ENCODE results near the gene PALD1.
"Not testable (repeated sequence)": the region's sequence is repeated elsewhere in the genome, so short reads cannot be mapped to it uniquely, and the experiment has no call there.

The PALD1 gene

DNA sequence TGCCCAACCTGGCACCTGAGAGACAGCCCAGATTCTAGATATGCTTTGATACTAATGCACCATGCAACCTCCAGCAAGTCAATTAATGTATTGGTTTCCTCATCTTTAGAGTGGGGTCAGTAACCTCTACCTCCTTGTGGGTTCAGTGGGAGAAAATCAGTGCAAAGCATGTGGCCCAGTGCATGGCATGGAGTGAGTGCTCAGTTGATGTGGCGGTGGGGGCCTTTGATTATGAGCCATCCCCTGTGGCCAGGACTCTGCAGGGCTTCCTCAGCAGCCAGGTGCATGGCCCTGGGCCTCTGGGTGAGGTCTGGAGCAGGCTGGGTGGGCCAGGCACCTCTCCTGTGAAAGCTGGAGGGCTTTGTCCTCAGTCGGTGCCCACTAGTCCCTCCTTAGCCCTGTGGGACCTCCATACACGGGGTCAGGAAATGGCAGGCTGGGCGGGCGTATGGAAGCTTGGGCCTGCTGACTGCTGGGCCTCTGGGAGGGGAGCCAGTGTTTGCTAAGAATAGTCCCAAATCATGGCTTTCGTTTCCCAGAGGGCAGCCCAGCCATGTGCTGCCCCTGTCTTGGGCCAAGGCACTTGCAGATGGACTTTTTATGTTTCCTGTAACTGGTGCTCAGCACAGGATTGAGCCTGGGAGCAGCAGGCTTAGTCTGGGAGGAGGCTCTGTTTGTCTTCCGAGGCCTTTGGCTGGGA, 3.4 kb downstream of the PALD1 start:
- no peak for DNase-seq (ENCODE audit: low read depth, low spot score)

DNA sequence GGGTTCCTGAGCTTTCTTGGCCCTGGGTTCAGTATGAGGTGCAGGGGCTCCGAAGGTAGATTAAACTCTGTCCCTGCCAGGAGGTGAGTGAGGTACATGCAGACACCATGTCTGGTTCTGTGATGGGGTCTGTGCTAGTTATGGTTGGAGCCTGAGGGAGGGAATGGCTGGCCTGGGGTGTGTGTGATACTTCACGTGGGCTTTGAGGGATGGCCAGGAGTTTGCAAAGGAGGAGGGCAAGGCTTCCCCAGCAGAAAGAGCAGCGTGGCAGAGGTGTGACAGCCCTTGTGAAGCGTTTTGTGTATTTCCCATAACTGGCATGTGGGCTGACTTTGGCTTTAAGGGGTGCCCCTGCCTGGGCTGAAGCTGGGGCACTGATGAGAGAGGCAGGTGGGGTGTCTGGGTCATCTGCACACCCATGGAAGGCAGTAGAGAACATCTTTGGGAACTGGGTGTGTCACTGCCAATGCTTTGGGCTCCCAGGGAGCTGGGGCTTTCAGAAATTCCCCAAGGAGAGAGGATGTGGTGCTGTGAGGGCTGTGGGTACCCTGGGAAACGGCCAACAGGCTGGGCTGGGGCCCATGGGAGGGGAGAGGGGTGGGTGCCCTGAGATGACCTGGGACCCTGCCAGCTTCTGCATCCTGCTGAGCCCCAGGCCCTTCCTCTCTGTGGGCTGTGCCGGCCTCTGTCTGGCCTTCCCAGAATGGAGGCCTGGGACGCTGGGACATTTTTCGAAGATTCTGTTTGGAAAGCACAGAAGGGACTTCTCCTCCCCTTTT, 4.6 kb downstream of the PALD1 start:
- no peak for DNase-seq (ENCODE audit: low read depth, low spot score)

DNA sequence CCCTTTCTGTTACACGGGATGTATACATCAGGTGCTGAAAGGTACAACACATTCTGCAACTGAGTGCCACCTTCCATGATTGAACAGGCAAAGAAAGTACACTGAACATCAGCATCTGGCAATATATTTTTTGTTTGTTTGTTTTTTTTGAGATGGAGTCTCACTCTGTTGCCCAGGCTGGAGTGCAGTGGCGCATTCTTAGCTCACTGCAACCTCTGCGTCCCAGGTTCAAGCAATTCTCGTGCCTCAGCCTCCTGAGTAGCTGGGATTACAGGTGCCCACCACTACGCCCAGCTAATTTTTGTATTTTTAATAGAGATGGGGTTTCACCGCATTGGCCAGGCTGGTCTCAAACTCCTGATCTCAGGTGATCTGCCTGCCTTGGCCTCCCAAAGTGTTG, 5.3 kb downstream of the PALD1 start:
- not testable (repeated sequence) for DNase-seq (ENCODE audit: low read depth, low spot score)

DNA sequence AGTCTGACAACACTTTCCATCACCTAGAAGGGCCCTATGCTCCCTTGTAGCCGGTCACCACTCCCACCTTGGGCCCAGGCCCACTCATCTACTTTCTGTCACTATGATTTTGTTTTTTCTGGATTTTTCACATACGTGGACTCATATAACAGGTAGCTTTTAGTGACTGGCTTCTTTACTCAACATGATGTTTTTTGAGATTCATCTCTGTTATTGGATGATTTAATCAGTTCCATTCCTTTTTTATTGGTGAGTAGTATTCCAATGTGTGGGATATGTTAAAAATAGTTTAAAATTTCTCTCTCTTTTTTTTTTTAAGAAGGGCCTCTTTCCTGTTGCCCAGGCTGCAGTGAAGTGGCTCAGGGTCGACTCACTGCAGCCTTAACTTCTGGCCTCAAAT, 9.3 kb downstream of the PALD1 start:
- no peak for DNase-seq (ENCODE audit: low read depth, low spot score)

DNA sequence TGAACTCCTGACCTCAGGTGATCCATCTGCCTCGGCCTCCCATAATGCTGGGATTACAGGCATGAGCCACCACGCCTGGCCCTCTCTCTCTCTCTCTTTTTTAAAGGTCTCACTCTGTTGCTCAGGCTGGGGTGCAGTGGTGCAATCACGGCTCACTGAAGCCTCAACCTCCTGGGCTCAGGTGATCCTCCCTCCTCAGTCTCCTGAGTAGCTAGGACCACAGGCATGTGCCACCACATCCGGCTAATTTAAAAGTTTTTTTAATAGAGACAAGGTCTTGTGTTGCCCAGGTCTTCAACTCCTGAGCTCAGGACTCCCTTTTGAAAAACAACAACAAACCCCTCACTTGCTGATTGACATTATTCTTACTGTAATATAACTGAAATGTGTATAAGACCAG, 11.6 kb downstream of the PALD1 start:
- DNase-seq (ENCODE audit: low read depth, low spot score), result no peak

DNA sequence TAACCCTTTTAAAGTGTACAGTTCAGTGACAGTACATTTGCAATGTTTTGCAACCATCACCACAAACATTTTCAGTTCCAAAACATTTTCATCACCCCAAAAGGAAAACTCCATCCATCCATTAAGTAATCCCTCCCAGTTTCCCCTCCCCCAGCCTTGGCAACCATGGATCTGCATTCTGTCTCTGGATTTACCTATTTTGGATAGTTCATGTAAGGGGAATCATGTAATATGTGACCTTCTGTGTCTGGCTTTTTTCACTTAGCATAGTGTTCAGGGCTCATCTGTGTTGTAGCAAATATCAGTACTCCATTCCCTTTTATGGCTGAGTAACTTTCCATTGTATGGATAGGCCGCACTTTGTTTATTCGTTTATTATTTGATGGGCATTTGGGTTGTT, 13.0 kb downstream of the PALD1 start:
- no peak for DNase-seq (ENCODE audit: low read depth, low spot score)

DNA sequence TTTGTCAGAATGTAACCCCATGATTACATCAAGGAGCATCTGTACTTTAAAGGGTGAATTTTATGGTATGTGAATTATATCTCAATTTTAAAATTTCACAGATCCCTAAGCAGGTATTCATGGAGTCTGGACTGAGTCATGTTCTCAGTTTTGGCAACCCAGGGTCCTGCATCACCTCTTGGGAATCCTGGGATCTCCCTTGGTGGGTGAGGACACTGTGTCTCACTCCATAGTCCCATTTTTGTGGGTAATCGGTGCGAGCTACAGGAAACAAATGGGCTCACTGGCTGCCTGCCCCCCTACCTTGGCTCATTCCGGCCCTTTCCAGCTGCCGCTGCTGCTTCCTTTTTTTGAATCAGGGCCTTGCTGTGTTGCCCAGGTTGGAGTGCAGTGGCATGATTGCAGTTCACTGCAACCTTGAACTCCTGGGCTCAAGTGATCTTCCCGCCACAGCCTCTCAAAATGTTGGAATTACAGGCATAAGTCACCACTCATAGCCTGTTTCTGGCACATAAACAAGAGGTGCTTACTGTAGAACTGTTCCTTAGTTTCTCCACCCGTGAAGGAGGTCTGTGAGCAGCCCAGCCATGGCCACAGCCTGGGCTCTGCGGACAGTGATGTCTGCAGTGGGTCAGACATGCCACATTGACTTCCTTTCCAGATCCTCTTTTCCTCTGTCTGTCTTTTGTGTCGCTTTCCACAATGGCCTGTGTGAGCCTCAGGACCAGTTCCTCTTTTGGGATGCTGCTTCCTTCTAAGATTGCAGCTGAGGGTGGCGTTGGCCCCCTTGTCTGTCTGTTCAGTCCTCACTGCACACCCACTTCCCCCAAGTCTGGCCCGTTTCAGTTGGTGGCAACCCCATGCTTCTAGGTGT, 14.5 kb downstream of the PALD1 start:
- no peak for DNase-seq (ENCODE audit: low read depth, low spot score)

DNA sequence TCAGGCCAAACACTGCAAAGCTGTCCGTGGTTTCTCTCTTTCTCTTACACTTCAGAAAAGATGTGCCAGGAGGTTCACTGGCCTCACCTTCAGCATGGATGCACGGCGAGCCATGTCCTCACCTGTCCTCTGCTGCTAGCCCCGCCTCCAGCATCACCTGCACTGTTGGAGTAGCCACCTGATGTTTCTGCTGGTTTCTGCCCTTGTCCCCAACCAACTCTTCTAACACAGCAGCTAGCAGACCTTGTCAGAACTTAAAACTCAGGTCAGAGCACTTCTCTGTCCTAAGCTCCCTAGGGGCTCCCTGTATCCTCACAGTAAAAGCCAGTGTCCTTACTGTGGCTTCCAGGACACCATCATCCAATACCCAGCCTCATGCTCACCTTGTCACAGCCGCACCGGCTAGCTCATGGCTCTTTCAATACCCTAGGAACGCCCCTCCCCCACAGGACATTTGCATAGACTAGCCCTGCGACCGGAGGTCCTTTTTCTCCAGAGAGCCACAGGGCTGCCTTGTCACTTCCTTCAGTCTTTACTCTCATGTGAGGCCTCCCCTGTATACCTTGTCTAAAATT, 15.2 kb downstream of the PALD1 start:
- no peak for DNase-seq (ENCODE audit: low read depth, low spot score)

DNA sequence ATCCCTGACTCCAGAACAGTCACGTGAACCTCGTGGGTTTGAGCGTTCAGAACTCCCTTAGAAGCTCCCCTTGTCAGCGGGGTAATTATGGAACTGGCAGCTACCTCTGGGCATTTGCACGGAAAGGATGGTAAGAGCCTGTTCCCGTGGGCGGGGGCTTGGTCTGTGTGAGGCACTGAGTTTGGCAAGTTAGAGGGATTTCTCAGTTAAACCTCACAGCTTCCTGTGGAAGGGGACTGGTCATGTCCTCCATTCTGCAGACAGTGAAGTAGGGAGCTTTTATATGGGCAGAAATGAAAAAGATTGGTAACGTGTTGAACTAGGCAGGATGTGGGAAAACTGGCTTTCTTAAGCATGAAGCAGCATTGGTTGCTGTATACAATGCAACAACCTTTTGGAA, 16.0 kb downstream of the PALD1 start:
- no peak for DNase-seq (ENCODE audit: low read depth, low spot score)

DNA sequence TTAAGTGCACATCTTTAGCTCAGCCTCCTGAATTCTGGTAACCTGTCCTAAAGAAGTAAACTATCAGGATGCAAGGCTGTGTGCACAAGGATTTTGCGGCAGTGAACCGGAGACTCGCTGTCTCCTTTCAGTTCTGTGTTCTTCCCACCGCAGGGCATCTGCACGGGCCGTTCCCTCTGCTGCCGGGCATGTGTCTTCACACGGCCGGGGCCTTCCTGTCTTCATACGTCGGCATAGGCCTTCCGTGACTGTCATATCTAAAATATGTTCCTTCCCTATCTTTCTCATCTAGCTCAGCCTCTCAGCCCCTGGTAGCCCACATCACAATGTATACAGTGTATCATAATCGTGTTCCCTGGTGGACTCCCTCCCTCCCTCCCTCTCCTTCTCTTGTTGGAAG, 16.4 kb downstream of the PALD1 start:
- no peak for DNase-seq (ENCODE audit: low read depth, low spot score)

DNA sequence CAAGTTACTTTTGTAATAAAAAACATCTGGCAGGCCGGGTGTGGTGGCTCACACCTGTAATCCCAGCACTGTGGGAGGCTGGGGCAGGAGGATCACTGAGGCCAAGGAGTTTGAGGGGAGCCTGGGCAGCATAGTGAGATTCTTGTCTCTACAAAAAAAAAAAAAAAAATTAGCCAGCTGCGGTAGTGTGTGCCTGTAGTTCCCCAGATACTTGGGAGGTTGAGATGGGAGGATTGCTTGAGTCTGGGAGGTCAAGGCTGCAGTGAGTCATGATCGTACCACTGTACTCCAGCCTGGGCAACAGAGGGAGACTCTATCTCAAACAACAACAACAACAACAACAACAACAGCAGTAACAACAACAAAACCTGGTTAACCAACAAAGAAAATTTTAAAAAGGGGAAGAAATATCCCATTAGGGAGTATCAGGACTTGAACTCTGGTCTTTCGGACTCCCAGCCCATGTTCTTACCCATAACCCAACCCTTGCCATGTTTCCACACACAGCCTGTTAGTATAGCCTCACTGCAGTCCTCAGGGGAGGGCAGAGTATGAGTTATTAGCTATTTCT, 17.2 kb downstream of the PALD1 start:
- no peak for DNase-seq (ENCODE audit: low read depth, low spot score)

DNA sequence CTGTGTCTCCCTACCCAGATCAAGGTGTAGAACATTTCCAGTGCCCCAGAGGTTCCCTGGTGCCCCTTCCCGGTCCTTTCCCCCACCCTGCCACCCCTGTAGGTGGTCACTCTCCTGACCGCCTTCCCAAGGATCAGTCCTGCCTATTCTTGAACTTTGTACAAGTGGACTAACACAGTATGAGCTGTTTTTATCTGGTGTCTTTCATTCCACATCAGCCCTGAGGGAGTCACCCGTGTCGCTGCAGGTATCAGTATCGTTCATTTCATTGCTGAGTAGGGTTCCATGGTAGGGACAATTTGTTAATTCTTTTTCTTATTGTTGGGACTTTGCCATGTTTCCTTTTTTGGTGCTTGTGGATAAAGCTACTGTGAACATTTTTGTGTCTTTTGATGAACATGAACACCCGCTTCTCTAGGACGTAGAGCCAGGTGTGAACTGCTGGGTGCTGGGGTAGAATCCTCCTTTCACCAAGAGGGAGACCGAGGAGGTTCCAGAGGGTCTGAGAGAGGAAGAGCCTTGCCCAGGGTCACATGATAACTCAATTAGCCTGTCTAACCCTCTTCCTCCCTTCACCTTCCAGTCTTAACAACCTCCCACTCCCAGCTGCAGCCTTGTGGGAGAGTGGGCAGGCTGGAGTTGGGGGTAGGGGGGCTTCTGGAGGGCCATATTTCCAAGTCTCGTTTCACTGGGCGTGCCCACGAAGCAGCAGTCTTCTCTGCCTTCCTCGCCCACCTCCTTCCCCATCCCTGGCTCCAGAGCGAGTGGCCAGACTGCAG, 18.0 kb downstream of the PALD1 start:
- DNase-seq (ENCODE audit: low read depth, low spot score), result no peak

DNA sequence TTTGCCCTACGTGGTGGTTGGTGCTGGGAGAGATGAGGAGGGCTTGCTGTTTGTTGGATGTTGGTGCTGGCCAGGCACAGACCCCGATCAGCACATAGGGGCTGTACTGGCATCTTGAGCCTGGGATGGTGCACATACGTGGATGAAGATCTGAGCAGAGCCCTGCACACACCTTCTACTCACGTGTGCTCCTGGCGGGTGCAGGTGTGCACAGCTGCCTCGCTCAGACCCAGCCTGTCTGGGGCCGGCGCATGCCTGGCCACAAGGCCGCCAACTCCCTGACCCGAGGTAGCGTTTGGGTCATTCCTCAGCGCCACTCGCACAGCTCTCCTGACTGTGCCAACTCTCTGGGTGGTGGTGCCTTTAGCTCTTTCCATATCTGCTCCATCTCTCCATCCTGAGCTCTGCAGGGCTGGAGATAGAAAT, 18.6 kb downstream of the PALD1 start:
- DNase-seq (ENCODE audit: low read depth, low spot score), result no peak

DNA sequence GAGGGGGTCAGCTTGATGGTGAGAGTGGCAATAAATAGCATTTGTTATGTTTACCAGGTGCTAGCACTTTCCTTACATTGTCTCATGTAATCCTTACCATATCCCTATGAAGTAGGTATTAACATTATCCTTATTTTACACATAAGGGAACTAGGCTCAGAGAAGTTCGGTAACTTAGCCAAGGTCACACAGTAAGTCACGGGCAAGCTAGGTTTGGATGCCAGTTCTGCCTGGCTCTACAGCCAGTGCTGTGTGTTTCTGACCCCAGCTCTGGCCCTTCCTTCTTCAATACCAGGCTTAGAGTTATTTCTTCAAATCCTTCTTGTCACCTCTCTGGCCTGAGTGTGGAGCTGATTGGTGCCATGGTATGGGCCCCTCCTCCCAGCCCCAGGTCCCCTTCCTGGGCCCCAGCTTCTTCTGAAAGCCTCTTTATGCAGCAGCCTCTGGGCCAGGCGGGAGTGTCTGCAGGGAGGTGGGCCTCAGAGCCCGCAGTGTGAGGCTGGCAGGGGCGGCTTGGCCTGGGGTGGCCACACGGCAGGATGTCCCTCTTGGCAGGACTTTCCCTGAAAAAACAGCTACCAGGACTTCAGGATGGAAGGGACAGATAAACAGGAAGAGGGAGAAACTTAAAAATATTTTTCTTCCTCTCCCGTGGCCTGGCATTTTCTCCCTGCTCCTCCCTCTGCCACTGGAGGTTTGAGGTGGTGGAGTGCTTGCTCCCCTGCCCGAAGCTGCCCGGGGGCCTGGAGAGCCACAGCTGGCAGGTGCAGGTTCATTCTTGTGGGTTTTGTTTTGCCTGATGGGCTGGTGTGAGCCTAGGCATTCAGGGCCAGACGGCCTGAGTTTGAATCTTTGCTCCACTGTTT, 20.6 kb downstream of the PALD1 start:
- DNase-seq (ENCODE audit: low read depth, low spot score), result no peak

DNA sequence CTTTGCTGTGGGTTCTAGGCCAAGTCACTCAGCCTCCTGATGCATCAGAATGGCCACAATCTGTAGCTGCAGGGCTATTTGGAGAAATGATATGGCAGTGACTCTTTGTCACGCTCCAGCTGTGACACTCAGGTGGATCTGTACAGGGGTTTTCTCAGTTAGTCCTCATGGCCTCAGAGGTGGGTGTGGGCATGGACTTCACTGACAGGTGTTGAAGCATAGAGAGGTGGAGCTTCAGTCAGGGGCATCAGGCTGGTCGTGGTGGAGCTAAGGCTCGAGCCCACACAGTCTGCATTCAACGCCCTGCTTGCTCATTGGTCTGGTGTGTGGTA, 21.2 kb downstream of the PALD1 start:
- DNase-seq (ENCODE audit: low read depth, low spot score), result no peak

DNA sequence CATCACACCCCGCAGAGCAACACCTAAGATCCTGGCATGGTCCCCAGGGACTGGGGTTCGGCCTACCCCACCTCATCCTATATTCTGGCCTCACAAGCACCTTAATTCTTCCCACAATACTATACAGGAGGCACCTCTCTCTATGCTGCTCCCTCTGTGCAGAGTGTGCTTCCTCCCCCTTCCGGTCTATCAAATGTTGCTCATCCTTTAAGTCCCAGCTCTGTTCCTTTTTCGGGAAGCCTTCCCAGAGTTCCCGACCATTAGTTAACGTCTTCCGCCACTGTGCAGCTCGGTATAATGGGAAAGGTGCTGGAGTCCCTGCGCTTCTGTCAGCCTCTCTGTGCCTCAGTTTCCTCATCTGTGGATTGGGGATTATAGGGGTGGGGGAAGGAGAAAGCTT, 21.8 kb downstream of the PALD1 start:
- DNase-seq (ENCODE audit: low read depth, low spot score), result no peak

DNA sequence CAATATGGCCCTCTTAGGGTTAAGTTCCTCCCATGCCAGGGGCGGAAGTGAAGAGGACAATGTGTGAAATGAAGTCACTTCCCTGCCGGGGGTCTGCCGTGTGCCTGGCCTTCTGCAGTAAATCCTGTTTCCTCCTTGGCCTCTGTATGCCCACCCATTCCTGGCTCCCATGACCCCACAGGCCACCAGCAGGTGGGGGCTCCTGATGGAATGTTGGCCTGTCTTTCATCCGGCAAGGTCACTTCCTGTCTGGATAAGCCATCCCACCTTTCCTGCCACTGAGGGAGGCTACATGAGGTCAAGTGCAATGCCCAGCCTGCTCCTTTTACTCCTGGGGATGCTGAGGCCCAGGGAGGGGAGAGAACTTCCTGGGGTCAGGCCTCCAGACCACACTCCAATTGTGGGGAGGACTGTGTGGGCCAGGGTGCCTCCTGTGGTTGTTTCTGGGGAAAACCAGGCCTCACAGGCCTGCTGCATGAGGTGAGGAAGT, 22.3 kb downstream of the PALD1 start:
- DNase-seq (ENCODE audit: low read depth, low spot score), result no peak

DNA sequence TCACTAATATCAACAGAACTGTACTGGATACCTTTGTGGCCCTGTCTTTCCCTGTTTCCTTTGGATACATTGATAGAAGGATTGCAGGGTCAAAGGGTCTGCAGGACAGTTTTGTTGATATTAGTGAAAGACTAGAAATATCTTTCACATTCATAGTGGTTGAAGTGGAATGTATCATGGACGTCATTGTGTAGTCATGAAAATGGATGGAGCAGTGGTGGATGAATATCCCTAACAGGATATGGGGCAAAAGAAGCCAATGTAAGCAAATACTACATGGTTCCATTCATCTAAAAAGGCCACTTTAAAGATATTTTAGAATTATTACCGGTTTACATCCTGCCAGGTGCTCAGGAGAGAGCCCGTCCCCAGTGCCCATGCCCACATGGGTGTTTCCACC, 23.8 kb downstream of the PALD1 start:
- DNase-seq (ENCODE audit: low read depth, low spot score), result no peak

DNA sequence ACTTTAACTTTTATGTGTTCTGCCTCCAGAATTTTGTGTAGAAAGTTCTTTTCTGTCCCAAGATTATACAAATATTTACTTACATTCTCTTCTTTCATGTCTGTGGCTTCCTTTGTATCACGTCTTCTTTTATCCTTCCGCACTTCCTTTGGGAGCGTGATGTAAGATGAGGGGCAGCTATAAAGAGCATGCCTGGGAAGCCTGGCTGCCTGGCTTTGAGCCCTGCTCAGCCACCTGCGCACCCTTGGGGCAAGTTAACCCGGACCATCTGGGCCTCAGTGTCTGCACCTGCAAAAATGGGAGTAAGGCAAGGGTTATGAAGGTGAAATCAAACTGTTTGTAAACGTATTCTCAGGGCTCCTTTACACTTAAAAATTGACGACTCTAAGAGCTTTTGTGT, 25.2 kb downstream of the PALD1 start:
- no peak for DNase-seq (ENCODE audit: low read depth, low spot score)

Measured in activated CD4-positive, CD25-positive, alpha-beta regulatory T cell treated with anti-CD3 and anti-CD28 coated beads, Interleukin-2, amount 50 U/mL, for 16 hours (primary cell).